GM12874 (cell line): ENCODE measurements around the gene PRKCZ.

ENCODE experiments used
- TF ChIP-seq, protein P1 (sequence below): IDR thresholded peaks from 2 replicates; pipeline ENCODE4 v1.5.1; 2011; ENCODE audit warnings: low read depth, mild to moderate bottlenecking, control low read depth, low read length, moderate library complexity; ENCODE audit not compliant: insufficient read depth

The PRKCZ gene

DNA sequence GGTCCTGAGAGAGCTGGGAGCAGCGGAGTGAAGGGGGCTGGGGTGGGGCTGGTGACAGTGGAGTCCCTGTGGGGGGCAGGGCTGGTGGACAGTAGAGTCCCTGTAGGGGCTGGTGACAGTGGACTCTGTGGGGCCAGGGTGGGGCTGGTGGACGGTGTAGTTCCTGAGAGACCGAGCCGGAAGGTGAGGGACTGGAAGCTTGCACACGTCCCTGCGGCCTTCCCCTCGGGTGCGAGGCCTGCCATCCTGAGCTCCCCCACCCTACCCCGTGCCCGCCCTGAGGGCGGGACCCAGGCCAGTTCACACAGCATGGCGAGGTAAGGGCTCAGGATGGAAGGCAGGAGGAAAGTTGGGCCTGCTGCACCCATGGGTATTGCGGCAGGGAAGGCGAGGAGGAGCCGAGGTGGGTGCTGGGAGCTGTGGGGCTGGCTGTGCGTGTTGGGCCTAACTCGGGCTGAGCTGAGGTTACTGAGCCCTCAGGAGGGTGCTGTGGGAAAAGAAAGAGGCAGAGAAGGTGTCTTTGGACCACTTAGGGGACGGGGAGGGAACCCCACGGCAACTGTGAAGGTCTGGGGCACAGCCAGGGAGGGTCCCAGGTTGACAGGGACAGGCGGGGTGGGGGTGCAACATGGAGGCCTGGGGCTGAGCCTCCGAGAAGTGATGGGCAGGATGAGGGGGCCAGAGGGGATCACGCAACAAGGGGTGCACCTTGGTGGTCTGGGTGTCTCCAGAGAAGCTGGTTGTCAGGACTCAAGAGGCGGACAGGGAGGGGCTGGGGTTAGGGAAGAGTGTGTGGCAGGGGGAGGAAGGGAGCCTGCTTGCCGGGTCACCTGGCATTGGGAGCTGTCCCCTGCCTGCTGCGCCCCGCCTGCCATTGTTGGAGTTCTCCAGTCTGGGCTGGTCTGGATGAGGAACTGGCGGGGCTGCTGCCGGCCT, 60.8 kb downstream of the PRKCZ start:
- TF ChIP-seq, protein P1, sequence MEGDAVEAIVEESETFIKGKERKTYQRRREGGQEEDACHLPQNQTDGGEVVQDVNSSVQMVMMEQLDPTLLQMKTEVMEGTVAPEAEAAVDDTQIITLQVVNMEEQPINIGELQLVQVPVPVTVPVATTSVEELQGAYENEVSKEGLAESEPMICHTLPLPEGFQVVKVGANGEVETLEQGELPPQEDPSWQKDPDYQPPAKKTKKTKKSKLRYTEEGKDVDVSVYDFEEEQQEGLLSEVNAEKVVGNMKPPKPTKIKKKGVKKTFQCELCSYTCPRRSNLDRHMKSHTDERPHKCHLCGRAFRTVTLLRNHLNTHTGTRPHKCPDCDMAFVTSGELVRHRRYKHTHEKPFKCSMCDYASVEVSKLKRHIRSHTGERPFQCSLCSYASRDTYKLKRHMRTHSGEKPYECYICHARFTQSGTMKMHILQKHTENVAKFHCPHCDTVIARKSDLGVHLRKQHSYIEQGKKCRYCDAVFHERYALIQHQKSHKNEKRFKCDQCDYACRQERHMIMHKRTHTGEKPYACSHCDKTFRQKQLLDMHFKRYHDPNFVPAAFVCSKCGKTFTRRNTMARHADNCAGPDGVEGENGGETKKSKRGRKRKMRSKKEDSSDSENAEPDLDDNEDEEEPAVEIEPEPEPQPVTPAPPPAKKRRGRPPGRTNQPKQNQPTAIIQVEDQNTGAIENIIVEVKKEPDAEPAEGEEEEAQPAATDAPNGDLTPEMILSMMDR, result no peak

DNA sequence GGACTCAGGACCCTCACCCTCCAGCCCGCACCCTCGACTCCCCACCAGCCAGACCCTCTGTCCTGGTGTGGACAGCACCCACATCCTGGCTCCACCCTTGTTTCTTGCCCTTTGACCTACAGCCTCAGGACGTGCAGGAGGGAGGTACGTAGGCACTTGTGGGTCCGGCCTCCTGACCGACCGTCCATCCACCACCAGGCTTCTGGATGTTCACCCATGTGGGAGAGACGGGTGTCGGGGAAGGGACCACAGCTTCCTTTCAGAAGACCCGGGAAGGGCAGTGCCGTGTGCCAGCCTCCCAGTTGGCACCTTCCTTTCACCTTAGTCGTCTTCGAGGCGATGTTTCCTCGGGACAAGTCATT, 61.4 kb downstream of the PRKCZ start:
- TF ChIP-seq, protein P1, result no peak

DNA sequence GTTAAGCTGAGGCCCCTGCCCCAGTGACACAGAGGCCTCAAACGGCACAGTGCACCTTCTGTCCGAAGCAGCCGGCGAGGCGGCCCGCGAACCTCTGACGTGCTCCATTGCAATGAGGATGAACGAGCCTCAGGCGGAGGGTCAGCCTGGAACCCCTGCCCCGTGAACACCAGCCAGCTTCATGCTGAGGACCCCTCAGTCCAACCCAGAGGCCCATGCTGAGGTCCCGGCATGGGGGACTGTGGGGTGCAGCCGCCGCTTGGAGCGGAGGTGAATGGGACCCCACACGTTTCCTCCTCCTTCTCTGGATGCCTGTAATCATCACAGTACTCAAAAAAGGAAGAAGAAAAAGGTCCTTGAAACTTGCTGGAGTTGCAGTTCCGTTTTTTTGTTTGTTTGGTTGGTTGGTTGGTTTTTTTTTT, 62.1 kb downstream of the PRKCZ start:
- TF ChIP-seq, protein P1, result no peak

DNA sequence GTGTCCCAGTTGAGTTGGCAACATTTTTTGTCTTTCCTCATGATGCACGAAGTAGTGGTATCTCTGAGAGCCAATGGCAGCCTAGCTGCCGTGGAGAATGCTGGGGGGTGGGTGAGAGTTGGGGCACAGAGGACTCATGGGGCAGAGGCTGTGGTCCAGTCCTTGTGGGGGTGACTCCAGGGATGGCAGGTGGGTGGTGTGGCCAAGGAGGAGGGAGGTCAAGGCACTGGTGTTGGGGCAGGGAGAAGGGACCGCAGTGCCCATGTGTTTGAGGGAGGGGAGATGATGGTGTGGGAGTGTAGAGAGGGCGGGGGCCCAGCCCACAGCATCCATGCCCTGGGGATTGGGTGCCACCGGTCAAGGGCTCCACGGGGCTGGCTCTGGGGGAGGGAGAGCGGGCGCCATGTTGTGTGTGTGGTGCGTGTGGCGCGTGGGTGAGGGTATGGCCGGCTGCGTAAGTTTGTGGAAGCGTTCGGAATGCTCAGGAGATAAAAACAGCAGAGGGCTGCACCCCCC, 63.5 kb downstream of the PRKCZ start:
- TF ChIP-seq, protein P1, result no peak

- TF ChIP-seq, protein P1, result no peak
These were observed 64.9 kb downstream of the PRKCZ start for GRCh38 chr1:2115008-2115641.

GRCh38 chr1:2115702-2116341, 65.6 kb downstream of the PRKCZ start:
- TF ChIP-seq, protein P1, result no peak

DNA sequence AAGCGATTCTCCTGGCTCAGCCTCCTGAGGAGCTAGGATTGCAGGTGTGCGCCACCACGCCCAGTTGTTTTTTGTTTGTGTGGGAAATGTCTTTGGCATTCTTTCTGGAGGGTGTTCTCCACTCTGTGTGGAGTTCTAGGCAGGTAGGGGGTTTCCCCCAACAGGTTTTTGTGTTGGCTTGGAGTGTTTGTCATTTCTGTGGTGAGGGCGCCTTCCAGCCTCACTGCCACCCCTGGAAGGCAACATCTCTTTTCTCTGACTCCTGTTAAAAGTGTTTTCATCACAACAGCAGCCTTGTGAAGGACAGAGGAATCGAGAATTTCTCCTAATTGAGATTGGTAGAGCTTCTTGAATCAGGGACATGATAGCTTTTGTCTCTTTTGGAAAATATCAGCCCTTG, 69.7 kb downstream of the PRKCZ start:
- TF ChIP-seq, protein P1, result no peak
